ENCODE measurements around the gene CDC42EP1.

Gene CDC42EP1

GRCh38 chr22:37566329-37566837 is 6.1 kb downstream of the CDC42EP1 start:
- TF ChIP-seq SIN3A (IDR thresholded peaks at IDR 0.05; ENCODE audit: borderline replicate concordance, insufficient read depth, low read length) (no peak), TAF1 (IDR thresholded peaks at IDR 0.05; ENCODE audit: borderline replicate concordance, insufficient read depth, low read length) (no peak), REST (IDR thresholded peaks at IDR 0.05; ENCODE audit: insufficient read depth in 1 of 2, low read depth in 2 of 2, low read length in 2 of 2) (no peak), POLR2AphosphoS5 (IDR thresholded peaks at IDR 0.05; ENCODE audit: low read depth, low read length) (no peak), FOXP2 (optimal IDR thresholded peaks at IDR 0.05; ENCODE audit: borderline replicate concordance, extremely low read depth, extremely low read length, insufficient read depth) (no peak)

- TF ChIP-seq FOXP2 (optimal IDR thresholded peaks at IDR 0.05; ENCODE audit: borderline replicate concordance, extremely low read depth, extremely low read length, insufficient read depth): peak; percentile 36
- no peak for TF ChIP-seq POLR2AphosphoS5 (IDR thresholded peaks at IDR 0.05; ENCODE audit: low read depth, low read length)
- no peak for TF ChIP-seq REST (IDR thresholded peaks at IDR 0.05; ENCODE audit: insufficient read depth in 1 of 2, low read depth in 2 of 2, low read length in 2 of 2)
These were observed 6.9 kb downstream of the CDC42EP1 start for GRCh38 chr22:37566903-37567798.

GRCh38 chr22:37568012-37568411 is 7.7 kb downstream of the CDC42EP1 start:
- TF ChIP-seq FOXP2 (optimal IDR thresholded peaks at IDR 0.05; ENCODE audit: borderline replicate concordance, extremely low read depth, extremely low read length, insufficient read depth): no peak
- no peak for TF ChIP-seq SIN3A (IDR thresholded peaks at IDR 0.05; ENCODE audit: borderline replicate concordance, insufficient read depth, low read length)
- no peak for TF ChIP-seq POLR2AphosphoS5 (IDR thresholded peaks at IDR 0.05; ENCODE audit: low read depth, low read length)
- TF ChIP-seq TAF1 (IDR thresholded peaks at IDR 0.05; ENCODE audit: borderline replicate concordance, insufficient read depth, low read length): no peak
- no peak for TF ChIP-seq REST (IDR thresholded peaks at IDR 0.05; ENCODE audit: insufficient read depth in 1 of 2, low read depth in 2 of 2, low read length in 2 of 2)

- TF ChIP-seq SIN3A (IDR thresholded peaks at IDR 0.05; ENCODE audit: borderline replicate concordance, insufficient read depth, low read length): no peak
- no peak for TF ChIP-seq POLR2AphosphoS5 (IDR thresholded peaks at IDR 0.05; ENCODE audit: low read depth, low read length)
- TF ChIP-seq FOXP2 (optimal IDR thresholded peaks at IDR 0.05; ENCODE audit: borderline replicate concordance, extremely low read depth, extremely low read length, insufficient read depth): no peak
- no peak for TF ChIP-seq TAF1 (IDR thresholded peaks at IDR 0.05; ENCODE audit: borderline replicate concordance, insufficient read depth, low read length)
- TF ChIP-seq REST (IDR thresholded peaks at IDR 0.05; ENCODE audit: insufficient read depth in 1 of 2, low read depth in 2 of 2, low read length in 2 of 2): no peak
These were observed 8.2 kb downstream of the CDC42EP1 start for GRCh38 chr22:37568448-37569008.
